Dermis blood vessel endothelial cell (primary cell): Measurements from ENCODE around the gene FOXB2. TPM values are rescaled to one million over a fixed set of nuclear protein-coding genes. Genes with fewer than 3 reads are reported as not detected.
"Not testable (repeated sequence)": the region's sequence is repeated elsewhere in the genome, so short reads cannot be mapped to it uniquely, and the experiment has no call there.

Experiments
- DNase-seq: peaks from one replicate; pipeline ENCODE4 v3.0.0; 2010
- total RNA-seq: library from RNA; depleted of rRNA; stranded (reverse); fragments of >200 nt; gene quantifications from 2 replicates; pipeline ENCODE4 v1.2.3, GENCODE V29; 2014

FOXB2 gene
- total RNA-seq, result not detected in 2 replicates

DNA sequence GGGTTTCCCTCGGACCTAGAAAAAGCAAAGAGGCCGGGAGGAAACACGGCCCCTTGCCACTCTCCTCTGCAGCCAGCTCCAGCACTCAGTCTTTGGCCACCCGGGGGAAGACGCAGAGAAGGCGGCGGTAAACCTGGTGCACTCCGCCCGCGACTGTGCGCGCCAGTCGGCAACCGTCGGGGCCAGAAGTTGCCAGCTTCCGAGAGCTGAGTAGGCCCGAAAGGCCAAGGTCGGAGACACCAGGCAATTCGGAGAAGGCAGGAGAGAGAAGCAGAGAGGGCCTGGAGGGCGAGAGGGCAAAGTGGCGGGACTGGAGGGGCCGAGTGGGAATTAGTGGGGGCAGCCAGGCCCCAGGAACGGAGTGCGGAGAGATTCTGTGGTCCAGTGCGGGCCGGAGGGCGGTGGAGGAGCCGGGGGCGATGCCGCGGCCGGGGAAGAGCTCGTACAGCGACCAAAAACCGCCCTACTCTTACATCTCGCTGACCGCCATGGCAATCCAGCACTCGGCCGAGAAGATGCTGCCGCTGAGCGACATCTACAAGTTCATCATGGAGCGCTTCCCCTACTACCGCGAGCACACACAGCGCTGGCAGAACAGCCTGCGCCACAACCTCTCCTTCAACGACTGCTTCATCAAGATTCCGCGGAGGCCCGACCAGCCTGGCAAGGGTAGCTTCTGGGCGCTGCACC is at the start of gene FOXB2:
FOXB2 (plus strand) TSS at position 420 of the 690 bp plus-strand sequence; CDS start at position 420, 0 bp downstream.
- no peak for DNase-seq

DNA sequence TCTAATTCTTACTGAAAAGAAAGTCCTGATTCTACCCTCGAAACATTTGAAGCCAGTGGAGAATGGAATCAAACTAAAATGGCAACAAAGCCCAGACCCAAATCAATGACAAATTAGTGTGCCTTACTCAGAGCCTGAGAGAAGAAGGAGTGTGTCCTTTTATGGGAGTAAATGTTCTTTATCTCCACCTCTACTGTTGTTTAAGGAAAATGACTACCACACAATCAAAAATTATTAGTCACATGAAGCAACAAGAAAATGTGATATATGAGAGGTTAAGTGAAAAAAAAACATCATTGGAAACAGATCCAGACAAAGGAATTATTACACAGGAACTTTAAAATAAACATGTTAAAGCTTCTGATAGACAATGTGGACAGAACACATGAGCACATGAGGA is 49.7 kb upstream of the FOXB2 start:
- DNase-seq, result no peak

DNA sequence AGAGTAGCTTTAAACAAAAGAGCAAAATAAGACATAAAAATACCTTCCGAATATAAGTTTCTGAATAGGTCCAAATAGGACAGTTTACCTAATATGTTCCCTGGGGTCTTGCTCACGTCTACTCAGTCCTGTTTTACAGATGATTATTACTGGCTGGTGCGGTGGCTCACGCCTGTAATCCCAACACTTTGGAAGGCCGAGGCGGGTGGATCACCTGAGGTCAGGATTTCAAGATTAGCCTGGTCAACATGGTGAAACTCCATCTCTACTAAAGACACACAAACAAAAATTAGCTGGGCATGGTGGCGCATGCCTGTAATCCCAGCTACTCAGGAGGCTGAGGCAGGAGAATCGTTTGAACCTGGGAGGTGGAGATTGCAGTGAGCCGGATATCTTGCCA is 40.6 kb upstream of the FOXB2 start:
- DNase-seq, result not testable (repeated sequence)

DNA sequence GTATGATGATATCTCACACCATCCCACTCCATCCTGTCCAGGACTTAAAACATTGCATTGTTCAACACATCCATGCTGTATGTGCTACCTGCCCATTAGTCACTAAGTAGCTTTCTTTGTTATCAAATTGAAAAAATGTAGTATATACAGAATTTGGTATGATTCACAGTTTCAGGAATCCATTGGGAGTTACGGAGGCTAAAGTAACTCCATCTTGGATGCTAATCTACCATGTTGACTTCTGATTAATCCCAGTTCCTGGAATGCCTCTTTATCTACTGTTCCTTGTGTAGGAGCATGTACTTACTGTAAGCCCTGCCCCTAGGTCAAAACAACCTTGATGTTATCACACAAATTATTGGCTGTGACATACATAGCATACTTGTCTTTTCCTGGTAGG is 38.9 kb upstream of the FOXB2 start:
- DNase-seq, result no peak

DNA sequence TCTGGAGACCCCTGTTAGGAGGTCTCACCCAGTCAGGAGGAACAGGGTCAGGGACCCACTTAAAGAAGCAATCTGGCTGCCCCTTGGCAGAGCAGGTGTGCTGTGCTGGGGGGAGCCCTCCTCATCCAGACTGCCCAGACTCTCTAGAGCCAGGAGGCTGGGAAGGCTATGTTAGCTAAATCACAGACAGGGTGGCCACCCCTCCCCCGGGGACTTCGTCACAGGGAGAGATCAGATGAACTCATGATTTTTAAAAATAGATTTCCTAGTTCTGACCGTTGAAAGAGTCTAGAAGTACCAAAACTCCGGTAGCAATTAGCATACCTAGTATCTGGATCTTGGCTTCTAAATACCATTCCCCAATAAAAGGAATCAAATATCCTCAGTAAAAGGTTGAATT is 35.0 kb upstream of the FOXB2 start:
- DNase-seq, result no peak

DNA sequence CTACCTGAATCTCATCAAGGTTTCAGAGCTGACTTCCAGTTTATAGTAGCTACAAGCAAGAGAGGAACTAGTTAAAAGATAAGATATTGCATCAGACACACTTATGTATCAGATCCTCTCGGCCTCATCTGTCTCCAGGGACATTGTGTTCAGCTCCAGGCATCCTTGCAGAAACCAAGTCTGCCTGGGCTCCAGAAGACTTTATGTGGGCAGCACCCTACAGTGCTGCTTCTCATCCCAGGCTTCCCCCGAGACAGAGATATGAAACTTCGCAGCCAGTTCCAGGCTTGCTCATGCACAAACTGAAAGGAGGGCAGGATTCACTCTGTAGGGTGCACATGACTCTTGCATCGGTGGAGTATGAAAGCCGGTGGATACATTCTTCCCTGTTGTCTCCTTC is 33.9 kb upstream of the FOXB2 start:
- no peak for DNase-seq

DNA sequence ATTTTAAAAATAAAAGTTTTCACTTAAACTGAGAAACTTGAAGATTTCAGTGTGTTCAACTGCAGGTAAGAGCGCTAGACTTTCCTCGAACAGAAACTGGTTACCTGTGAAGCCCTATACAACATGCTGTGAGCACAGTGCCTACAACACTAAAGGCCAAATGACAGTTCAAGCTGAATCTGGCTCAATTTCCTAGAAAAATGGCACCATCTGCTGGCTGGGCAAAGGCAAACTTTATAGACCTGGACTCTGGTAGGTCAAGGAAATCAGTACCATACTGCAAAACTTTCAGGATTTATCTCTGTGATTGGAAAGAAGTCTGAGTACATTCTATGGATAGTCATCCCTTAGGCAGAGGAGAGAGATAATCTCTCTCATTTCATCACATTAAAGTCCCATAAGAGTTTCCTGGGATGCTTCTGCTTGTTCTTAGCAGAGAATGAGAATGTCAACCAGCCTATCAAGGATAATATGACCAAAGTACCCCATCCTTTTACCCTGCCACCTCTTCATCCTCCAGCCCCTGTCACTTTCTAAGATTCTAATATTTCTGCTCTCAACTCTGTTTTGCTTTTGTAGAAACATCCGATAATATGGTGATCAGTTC is 31.8 kb upstream of the FOXB2 start:
- peak; percentile 57 for DNase-seq

DNA sequence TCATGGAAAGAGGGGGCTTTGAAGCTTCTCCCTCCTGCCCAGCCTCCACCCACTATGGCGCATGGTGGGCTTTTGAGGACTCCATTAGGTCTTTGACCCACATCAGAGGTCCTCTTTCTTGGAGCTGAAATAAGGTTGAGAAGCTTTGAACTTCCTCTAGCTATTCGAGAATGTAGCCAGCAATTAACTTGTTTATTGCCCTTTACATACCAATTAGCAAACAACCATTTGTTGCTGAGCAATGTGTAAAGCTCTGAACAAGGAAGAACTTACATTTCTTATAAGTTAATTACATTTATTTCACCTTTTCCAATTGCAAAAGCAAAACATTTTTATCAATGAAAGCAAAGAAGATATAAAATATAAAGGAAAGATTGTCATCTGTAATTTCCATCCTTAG is 30.5 kb upstream of the FOXB2 start:
- no peak for DNase-seq

DNA sequence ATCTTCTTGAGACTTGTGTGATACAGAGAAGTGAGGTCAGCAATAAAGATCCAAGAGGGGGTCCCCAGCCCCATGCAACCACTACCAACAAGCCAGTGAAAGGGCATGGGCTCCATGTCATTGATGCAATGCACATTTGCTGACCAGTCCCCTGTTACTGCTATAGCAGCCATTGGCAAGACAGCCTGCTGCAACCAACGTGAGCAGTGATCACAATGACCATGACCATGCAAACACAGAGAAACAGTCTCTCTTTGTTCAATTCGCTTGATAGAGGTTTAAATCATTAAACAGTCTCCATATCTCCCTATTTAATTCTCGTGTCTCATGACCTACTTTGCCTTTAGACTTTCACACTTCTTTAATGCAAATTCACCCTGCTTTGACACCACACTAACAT is 30.0 kb upstream of the FOXB2 start:
- DNase-seq, result no peak

DNA sequence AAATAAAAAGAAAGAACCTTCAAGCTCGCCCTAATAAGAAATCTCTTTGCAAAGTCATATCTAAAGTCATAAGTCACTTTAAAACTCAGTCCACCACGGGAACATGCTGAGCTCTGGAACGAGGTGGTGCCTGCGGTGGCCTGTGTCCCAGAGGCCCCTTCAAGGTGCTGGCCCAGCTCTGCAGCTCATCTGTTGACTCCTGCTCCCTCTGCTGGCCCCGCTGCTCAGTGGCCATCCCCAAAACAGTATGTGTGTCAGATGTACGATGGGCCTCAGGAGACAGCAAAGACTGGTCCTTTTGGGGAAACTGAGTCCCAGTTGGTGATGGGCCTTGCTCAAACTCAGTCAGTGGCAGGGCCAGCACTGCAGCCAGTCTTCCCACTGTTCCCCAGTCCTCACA is 22.8 kb upstream of the FOXB2 start:
- DNase-seq, result peak; percentile 56

DNA sequence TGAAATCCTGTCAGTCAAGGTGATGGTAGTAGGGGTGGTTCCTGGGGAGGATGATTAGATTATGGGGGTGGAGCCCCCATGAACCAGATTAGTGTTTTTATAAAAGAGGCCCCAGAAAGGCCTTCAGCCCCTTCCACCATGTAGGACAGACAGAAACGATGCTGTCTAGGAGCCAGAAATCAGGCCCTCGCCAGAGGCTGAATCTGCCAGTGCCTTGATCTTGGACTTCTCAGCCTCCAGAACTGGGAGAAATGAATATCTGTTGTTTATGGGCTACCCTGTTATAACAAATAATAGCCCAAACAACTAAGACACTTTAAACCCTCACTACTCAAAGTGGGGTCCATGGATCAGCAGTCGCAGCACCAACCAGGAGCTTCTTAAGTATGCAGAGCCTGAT is 20.2 kb upstream of the FOXB2 start:
- DNase-seq, result no peak

DNA sequence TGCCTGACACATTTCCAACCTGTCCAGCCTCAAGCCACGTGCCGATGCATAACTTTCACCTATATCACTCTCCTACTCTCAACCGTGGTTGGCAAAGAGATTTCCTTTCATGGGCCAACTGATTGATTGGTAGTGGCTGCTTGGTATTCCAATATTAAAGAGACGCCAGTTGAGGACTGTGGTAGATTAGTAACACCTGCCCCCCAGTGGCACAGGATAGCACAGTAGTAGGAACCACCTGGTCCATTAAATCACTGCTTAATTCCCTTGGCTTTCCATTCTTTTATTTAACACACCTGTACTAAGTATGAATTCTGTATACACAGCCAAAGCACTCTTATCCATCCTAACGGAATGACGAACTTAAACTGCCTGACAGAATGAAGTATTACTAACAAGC is 19.1 kb upstream of the FOXB2 start:
- no peak for DNase-seq

DNA sequence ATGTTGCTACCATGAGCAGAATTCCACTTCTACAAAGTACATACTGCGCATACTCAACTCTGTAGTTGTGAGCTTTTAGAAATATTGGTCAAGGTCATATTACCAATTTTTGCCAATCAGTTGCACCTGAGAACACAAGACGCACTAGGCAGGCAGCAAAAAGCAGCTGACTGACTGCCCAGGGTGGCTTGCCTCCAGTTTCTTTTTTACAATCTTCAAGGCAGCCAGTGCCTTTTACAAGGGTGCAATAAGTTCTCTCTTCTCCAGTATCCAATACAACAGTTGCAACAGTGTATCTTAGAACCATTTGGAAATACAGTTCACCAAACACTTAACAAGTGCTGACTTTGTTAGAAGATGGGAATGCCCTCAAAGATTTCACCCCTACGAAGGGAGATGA is 16.1 kb upstream of the FOXB2 start:
- DNase-seq, result no peak

DNA sequence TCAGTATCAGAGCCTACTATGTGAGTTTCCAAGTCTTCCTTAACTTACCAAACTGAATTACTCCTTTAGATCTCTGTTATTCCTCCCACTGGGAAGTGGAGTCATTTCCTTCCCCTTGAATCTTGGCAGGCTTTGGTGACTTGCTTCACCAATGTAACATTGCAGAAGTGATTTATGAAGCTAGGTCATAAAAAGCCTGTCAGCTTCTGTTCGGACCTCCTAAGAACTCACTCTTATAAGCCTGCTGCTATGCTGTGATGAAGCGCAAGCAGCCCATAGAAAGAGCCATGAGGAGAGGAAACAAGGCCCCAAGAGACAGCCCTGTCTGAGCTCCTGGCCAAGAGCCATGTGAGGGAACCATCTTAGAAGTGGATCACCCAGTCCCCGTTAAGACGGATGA is 14.2 kb upstream of the FOXB2 start:
- DNase-seq, result peak; percentile 67

DNA sequence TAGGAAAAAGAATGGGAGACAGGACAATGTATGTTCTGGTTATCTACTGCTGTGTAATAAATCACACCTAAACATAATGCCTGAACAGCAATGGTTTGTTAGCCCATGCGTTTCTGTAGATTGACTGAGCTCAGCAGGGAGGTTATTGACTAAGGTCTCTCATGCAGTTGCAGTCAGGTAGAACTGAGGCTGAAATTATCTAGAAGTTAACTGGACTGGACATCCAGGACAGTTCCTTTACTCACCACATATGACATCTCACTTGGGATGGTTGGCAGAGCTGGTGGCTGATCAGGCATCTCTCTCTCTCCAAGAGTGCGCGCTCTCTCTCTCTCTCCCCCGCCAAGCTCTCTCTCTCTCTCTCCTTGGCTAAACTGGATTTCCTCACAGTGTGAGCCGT is 8.9 kb upstream of the FOXB2 start:
- no peak for DNase-seq

DNA sequence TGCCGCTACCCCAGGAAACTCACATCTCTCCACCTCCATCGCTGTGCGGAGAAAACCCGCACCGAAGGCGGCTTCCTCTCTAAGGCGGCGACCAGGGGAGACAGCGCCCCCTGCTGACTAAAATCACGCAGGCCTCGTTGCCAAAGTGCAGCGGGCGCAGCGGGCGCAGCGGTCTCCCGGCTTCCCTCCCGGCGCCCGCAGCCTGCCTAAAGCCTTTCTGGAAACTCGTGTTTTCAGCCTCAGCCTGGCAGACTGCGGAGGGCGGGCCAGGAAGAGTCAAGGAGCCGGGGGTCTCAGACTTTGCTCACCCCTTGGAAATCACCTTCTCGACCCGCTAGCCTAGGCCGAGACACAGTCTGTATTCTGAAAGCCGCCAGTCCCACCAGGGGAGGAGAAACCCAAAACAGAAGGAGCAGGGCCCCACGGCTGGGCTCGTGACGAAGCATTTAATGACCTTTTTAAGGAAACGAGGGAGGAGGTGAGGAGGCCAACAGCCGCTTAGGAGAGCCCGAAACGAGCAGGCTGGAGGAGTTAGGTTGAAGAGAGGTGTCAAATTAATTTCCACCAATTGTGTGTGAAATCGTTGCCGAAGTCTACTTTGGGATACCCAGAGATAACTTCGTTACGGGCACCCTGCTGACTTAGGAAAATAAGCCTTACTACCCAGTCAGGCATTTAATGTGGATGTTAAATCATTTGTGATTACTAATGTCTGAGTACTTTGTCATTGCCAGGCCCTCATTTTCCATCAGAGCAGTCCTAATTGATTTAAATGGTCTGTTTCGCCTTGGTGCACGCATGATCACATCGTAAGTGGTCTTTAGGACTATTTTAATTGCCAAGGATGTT is 7.3 kb upstream of the FOXB2 start:
- DNase-seq, result peak; percentile 75

DNA sequence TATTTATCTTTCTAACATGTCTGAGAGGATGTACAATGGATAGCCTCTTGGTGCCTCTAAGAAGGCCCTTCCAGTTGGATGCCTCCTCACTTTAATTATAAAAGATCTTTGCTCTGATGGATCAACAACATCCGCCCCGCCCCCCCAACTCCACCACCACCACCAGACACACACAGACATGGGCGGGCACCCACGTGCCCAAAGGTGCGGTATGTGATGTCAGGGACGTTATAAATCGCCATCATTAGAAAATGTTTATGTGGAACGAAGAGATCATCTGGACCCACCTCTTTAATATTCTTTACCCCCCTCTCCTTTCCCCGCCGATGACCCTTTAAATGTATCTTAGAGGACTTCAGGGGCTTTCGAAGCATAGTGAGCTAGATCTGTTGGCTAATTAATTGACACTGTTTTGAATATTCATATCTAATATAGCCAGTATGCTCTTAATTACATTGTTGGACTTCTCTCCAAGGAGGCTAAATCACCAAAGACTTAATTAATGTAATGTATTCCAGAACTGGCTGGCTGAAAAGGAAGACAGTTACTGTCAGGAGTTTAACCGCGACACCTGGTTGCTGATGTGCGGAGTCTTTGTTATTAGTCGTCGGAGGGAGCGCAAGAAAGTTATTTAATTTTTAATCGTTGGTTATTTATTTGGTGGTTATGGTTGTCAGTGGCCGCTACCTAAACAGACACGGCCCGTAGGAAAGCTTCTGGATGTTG is 6.1 kb upstream of the FOXB2 start:
- DNase-seq, result no peak

DNA sequence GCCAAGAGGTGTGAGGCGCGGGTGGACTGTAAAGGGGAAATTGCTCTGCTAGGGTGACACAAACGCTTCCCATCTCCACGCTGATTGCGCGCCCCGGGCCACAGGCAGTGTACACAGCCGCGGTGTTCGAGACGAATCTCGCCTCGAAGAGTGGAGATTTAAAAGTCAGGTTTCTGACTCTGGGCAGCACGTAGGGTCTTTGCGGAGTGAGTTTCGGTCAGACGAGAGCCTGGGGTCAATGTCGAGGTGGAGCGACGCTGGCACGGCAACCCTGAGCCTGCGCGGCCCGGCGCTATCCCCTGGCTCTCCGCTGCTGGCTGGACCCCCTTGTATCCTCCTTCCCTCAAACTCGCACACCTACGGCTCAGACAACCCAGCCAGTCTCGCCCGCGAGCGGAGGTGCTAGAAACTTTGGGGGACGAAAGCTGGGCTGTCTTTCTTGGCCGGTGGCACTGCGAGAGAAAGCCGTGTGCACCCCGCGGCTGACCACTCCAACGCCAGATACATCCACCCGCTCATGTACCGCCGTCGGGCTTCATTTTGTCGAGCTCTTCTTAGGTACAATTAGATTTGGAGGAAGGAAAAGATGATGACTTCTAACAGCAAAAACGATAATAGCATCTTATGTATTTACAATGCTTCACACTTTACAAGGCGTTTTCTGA is 5.4 kb upstream of the FOXB2 start:
- DNase-seq, result no peak

DNA sequence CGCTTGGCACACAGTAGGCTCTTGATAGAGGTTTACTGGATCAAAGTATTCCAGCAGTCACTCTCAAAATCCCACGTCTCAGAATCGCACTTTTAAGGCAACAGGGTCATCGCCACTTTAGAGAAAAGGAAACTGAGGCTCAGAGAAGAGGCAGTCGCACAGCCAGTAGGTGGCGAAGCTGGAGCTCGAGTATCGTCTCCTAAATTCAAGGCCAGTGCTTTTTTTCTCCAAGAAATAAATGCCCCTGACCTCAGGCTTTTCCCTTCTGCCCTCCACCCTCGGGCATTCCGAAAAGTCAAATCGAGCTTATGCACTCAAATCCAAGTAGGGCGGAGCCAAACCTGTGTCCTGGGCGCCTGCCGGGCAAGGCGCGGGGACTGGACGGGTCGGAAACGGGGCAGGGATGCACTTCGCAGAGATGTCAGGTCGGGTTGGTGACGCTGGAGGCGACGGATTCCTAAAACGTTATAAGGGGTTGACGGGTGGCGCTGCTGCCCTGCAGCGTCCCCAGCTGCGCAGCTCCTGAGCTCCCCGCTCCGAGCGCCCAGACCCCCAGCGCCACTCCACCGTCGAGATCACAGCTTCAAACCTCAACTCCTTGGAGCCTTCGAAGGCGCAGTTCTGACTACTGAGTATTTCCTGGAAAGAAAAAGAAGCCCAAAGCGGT is 4.7 kb upstream of the FOXB2 start:
- no peak for DNase-seq

DNA sequence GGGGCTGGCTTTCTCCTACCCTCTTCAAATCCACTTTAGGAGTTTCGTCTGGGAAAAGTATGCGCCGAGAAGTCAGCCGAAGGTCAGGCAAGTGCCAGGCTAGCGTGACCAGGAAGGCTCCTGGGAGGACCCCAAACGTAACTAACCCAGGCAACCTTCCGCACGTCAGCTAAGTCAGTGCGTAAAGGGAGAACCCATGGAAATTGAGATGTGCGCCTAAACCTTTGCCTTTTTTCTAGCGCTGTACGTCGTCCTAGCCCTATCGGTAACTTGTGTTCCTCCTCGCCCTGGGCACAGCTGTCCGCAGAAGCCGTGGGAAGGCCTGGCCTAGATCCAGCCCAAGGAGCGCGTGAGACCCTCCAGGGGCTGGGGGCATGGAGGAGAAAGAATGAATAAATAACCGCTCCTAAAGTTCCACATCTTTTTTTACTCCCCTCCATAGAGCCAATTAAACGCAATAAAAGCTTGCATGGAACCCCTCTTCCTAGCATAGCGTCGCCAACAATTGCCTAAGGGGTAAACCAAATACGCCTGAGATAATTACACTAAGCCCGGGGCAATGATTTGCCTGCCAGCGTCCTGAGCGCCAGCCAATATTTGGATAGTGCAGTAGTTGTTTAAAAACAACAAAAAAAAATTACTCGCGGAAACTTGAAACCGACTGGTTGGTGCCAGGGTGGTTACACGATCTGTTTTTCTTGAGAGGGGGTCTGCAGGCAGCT is 4.0 kb upstream of the FOXB2 start:
- DNase-seq, result no peak

DNA sequence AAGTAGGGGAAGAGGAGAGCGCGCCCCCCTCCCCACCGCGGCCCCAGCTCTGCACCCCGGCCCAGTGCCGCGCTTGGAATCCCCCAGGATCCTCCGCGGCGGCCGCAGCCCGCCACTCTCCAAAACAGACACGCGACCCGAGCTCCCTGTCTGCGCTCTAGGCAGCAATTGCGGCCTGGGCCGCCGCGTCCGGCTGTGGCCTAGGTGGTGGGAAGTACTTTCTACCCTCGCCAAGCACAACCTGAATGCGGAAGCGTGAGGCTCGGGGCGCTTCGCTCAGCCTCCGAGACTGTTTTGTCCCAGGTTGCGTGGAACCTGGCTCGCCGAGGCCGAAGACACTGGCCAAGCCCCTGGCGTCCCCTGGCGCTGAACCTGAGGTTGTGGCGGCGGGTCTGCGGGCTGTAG is 3.3 kb upstream of the FOXB2 start:
- no peak for DNase-seq
